GM23338 (cell line): Measurements from ENCODE around the gene NCKAP5. TPM values are rescaled to one million over a fixed set of nuclear protein-coding genes. Genes with fewer than 3 reads are reported as not detected.

Source experiments
- ATAC-seq: fragments of 200-7000 bp; cut with Tn5 transposase; 3 replicates; pipeline ENCODE4 v1.9.1; 2020
- DNase-seq: peaks from one replicate; pipeline ENCODE4 v3.0.0-alpha.2; 2015; ENCODE audit warnings: low spot score
- H2AFZ ChIP-seq: fragments of 200-600 bp; sonication (generic); 2 replicates; pipeline ENCODE4 v1.8.0; 2016; ENCODE audit warnings: antibody characterized with exemption, mild to moderate bottlenecking, moderate library complexity
- H3F3A ChIP-seq: fragments of 200-600 bp; sonication (generic); replicated peaks from 2 replicates; pipeline ENCODE4 v1.8.0; 2017; ENCODE audit warnings: antibody characterized with exemption, mixed run types, low read depth
- H3K27ac ChIP-seq: fragments of 200-600 bp; sonication (generic); 2 replicates; pipeline ENCODE4 v1.6.1; 2016; ENCODE audit warnings: low read depth
- H3K27me3 ChIP-seq: fragments of 200-600 bp; sonication (generic); 2 replicates; pipeline ENCODE4 v1.8.0; 2016; ENCODE audit warnings: mild to moderate bottlenecking, mixed run types, moderate library complexity; ENCODE audit not compliant: insufficient read depth
- H3K36me3 ChIP-seq: fragments of 200-600 bp; sonication (generic); 2 replicates; pipeline ENCODE4 v1.8.0; 2016; ENCODE audit warnings: mild to moderate bottlenecking; ENCODE audit not compliant: insufficient read depth
- H3K4me1 ChIP-seq: fragments of 200-600 bp; sonication (generic); 2 replicates; pipeline ENCODE4 v1.8.0; 2016; ENCODE audit warnings: mild to moderate bottlenecking, moderate library complexity; ENCODE audit not compliant: insufficient read depth
- H3K4me2 ChIP-seq: fragments of 200-600 bp; sonication (generic); 2 replicates; pipeline ENCODE4 v1.7.1; 2017; ENCODE audit warnings: mixed run types
- H3K4me3 ChIP-seq: fragments of 200-600 bp; sonication (generic); 2 replicates; pipeline ENCODE4 v1.6.1; 2016; ENCODE audit warnings: mixed run types
- H3K79me2 ChIP-seq: fragments of 200-600 bp; sonication (generic); replicated peaks from 2 replicates; pipeline ENCODE4 v1.8.0; 2017; ENCODE audit warnings: mild to moderate bottlenecking; ENCODE audit not compliant: insufficient read depth
- H3K9me2 ChIP-seq: fragments of 200-600 bp; sonication (generic); 2 replicates; pipeline ENCODE4 v1.8.0; 2017; ENCODE audit not compliant: insufficient read depth
- H4K20me1 ChIP-seq: fragments of 200-600 bp; sonication (generic); replicated peaks from 2 replicates; pipeline ENCODE4 v1.8.0; 2017; ENCODE audit warnings: mild to moderate bottlenecking; ENCODE audit not compliant: insufficient read depth
- H3K27ac Mint-ChIP-seq: 2 replicates; pipeline ENCODE4 v1.8.0; 2020; ENCODE audit warnings: inconsistent platforms, mild to moderate bottlenecking, moderate library complexity, mixed read lengths
- H3K27me3 Mint-ChIP-seq: 3 replicates; pipeline ENCODE4 v1.8.0; 2022; ENCODE audit warnings: low read depth, mild to moderate bottlenecking, moderate library complexity, mixed read lengths, inconsistent platforms; ENCODE audit not compliant: insufficient read depth, poor library complexity
- H3K36me3 Mint-ChIP-seq: 3 replicates; pipeline ENCODE4 v1.8.0; 2021; ENCODE audit warnings: low read depth, mild to moderate bottlenecking, inconsistent platforms, moderate library complexity, mixed read lengths
- H3K4me1 Mint-ChIP-seq: 3 replicates; pipeline ENCODE4 v1.8.0; 2020; ENCODE audit warnings: mild to moderate bottlenecking, inconsistent platforms, mixed read lengths
- H3K4me3 Mint-ChIP-seq: 3 replicates; pipeline ENCODE4 v1.8.0; 2021; ENCODE audit warnings: moderate library complexity, mild to moderate bottlenecking, inconsistent platforms, mixed read lengths
- H3K9me3 Mint-ChIP-seq: 3 replicates; pipeline ENCODE4 v1.8.0; 2020; ENCODE audit warnings: moderate library complexity, mild to moderate bottlenecking, inconsistent platforms, mixed read lengths
- CREB1 ChIP-seq: fragments of 250-450 bp; sonication (Bioruptor Pico); IDR thresholded peaks from 2 replicates; pipeline ENCODE4 v1.5.0; 2020; ENCODE audit warnings: low read depth, mild to moderate bottlenecking, moderate library complexity
- EZH2 ChIP-seq: fragments of 200-600 bp; sonication (generic); IDR thresholded peaks from one replicate; pipeline ENCODE4 v1.8.0; 2017; ENCODE audit warnings: antibody characterized with exemption, mild to moderate bottlenecking, low read depth; ENCODE audit not compliant: unreplicated experiment
- EZH2phosphoT487 ChIP-seq: fragments of 200-600 bp; sonication (generic); IDR thresholded peaks from one replicate; pipeline ENCODE4 v1.8.1; 2018; ENCODE audit warnings: antibody characterized with exemption; ENCODE audit not compliant: unreplicated experiment
- JUNB ChIP-seq: IDR thresholded peaks from one replicate; pipeline ENCODE4 v1.6.1; 2016; ENCODE audit warnings: antibody characterized with exemption; ENCODE audit not compliant: unreplicated experiment
- NANOG ChIP-seq: IDR thresholded peaks from 2 replicates; pipeline ENCODE4 v1.6.1; 2016; ENCODE audit warnings: antibody characterized with exemption, borderline replicate concordance
- POLR2AphosphoS5 ChIP-seq: IDR thresholded peaks from 2 replicates; pipeline ENCODE4 v1.6.1; 2016; ENCODE audit warnings: antibody characterized with exemption, low read depth
- STAT1 ChIP-seq: IDR thresholded peaks from one replicate; pipeline ENCODE4 v1.6.1; 2016; ENCODE audit warnings: antibody characterized with exemption; ENCODE audit not compliant: unreplicated experiment
- ZNF114 ChIP-seq: fragments of 250-450 bp; sonication (Bioruptor Pico); IDR thresholded peaks from 2 replicates; pipeline ENCODE4 v1.5.0; 2020; ENCODE audit warnings: mild to moderate bottlenecking, moderate library complexity
- ZNF331 ChIP-seq: fragments of 250-450 bp; sonication (Bioruptor Pico); IDR thresholded peaks from 2 replicates; pipeline ENCODE4 v1.5.0; 2020; ENCODE audit warnings: low read depth, mild to moderate bottlenecking, moderate library complexity
- polyA plus RNA-seq: library from polyadenylated mRNA; unstranded; fragments of >200 nt; fragmentation: Nextera tagmentation; extraction: Ambion mirVana; gene quantifications from 2 replicates; pipeline ENCODE4 v1.2.1, GENCODE V29; 2016
- total RNA-seq: library from RNA; depleted of rRNA; stranded (reverse); fragments of >200 nt; shearing (Covaris generic); gene quantifications from 2 replicates; pipeline ENCODE4 v1.2.3, GENCODE V29; 2014
- TF ChIP-seq, protein P1 (sequence below): IDR thresholded peaks from 2 replicates; pipeline ENCODE4 v1.6.1; 2016; ENCODE audit warnings: antibody characterized with exemption
- TF ChIP-seq, protein P2 (sequence below), 2 experiments: fragments of 200-600 bp in 1 of 2; sonication (generic) in 1 of 2; conservative IDR thresholded peaks; 2 replicates each; pipeline versions ENCODE4 v1.5.1 to v1.6.1; 2016 to 2017; ENCODE audit warnings: antibody characterized with exemption in 2 of 2, low read depth in 2 of 2, mild to moderate bottlenecking in 2 of 2, moderate library complexity in 1 of 2
- TF ChIP-seq, protein P3 (sequence below): fragments of 250-450 bp; sonication (Bioruptor Pico); IDR thresholded peaks from 2 replicates; pipeline ENCODE4 v1.5.0; 2020; ENCODE audit warnings: mild to moderate bottlenecking, moderate library complexity
- TF ChIP-seq, protein P4 (sequence below): IDR thresholded peaks from one replicate; pipeline ENCODE4 v1.6.1; 2018; ENCODE audit warnings: antibody characterized with exemption; ENCODE audit not compliant: unreplicated experiment

Gene NCKAP5
- total and polyA plus RNA-seq, 2 experiments from 2014 or later = 0.34 to 0.73 TPM

DNA sequence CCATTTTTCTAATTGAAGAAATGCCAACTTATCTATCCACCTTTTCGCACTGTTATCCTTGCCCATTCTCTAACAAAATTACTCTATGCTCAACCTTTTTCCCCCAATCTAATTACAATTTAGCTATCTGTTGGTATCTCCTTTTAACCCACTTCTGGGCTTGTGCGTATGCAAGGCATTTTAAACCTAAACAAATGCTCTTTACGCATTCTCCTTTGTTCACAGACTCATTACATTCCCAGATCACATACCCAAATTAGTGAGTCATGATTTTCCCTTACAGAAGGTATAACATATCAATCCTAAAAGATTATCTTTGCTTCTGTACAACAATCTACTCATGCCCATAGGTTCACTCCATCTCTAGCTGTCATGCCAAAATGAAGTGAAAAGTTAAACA lies 826.5 kb downstream of the NCKAP5 start:
- Histone ChIP-seq H3K4me1 (0 out of 2 replicates have a peak, but pooled peaks cover 6% of the 10 kb centered on the region), H2AFZ (no peak overlapping the region), H3K4me3 (no peak overlapping the region), H3K9me2 (0 out of 2 replicates have a peak, but pooled peaks cover 5% of the 10 kb centered on the region), H3K79me2 (no peaks in the 10 kb centered on the region), H3K27me3 (no peaks in the 10 kb centered on the region), H4K20me1 (no peaks in the 10 kb centered on the region), H3K27ac (no peak overlapping the region), H3F3A (no peaks in the 10 kb centered on the region), H3K4me2 (no peak overlapping the region), H3K36me3 (no peaks in the 10 kb centered on the region)
- no peak overlapping the region for H3K27ac Mint-ChIP-seq
- no peak overlapping the region for H3K4me3 Mint-ChIP-seq
- no peaks in the 10 kb centered on the region for H3K36me3 Mint-ChIP-seq
- no peak for TF ChIP-seq JUNB
- TF ChIP-seq NANOG = no peak
- no peak for TF ChIP-seq EZH2phosphoT487
- TF ChIP-seq ZNF331 (CRISPR knock-in tag) = no peak
- no peak for TF ChIP-seq STAT1
- TF ChIP-seq, protein P1, sequence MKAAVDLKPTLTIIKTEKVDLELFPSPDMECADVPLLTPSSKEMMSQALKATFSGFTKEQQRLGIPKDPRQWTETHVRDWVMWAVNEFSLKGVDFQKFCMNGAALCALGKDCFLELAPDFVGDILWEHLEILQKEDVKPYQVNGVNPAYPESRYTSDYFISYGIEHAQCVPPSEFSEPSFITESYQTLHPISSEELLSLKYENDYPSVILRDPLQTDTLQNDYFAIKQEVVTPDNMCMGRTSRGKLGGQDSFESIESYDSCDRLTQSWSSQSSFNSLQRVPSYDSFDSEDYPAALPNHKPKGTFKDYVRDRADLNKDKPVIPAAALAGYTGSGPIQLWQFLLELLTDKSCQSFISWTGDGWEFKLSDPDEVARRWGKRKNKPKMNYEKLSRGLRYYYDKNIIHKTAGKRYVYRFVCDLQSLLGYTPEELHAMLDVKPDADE = no peak
- TF ChIP-seq CREB1 (CRISPR knock-in tag) = no peak
- no peak for TF ChIP-seq EZH2
- TF ChIP-seq, protein P2, sequence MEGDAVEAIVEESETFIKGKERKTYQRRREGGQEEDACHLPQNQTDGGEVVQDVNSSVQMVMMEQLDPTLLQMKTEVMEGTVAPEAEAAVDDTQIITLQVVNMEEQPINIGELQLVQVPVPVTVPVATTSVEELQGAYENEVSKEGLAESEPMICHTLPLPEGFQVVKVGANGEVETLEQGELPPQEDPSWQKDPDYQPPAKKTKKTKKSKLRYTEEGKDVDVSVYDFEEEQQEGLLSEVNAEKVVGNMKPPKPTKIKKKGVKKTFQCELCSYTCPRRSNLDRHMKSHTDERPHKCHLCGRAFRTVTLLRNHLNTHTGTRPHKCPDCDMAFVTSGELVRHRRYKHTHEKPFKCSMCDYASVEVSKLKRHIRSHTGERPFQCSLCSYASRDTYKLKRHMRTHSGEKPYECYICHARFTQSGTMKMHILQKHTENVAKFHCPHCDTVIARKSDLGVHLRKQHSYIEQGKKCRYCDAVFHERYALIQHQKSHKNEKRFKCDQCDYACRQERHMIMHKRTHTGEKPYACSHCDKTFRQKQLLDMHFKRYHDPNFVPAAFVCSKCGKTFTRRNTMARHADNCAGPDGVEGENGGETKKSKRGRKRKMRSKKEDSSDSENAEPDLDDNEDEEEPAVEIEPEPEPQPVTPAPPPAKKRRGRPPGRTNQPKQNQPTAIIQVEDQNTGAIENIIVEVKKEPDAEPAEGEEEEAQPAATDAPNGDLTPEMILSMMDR (conservative IDR thresholded peaks at IDR 0.05; ENCODE audit: low read depth in 2 of 2) = no peak
- TF ChIP-seq POLR2AphosphoS5 = no peak
- TF ChIP-seq, protein P3, sequence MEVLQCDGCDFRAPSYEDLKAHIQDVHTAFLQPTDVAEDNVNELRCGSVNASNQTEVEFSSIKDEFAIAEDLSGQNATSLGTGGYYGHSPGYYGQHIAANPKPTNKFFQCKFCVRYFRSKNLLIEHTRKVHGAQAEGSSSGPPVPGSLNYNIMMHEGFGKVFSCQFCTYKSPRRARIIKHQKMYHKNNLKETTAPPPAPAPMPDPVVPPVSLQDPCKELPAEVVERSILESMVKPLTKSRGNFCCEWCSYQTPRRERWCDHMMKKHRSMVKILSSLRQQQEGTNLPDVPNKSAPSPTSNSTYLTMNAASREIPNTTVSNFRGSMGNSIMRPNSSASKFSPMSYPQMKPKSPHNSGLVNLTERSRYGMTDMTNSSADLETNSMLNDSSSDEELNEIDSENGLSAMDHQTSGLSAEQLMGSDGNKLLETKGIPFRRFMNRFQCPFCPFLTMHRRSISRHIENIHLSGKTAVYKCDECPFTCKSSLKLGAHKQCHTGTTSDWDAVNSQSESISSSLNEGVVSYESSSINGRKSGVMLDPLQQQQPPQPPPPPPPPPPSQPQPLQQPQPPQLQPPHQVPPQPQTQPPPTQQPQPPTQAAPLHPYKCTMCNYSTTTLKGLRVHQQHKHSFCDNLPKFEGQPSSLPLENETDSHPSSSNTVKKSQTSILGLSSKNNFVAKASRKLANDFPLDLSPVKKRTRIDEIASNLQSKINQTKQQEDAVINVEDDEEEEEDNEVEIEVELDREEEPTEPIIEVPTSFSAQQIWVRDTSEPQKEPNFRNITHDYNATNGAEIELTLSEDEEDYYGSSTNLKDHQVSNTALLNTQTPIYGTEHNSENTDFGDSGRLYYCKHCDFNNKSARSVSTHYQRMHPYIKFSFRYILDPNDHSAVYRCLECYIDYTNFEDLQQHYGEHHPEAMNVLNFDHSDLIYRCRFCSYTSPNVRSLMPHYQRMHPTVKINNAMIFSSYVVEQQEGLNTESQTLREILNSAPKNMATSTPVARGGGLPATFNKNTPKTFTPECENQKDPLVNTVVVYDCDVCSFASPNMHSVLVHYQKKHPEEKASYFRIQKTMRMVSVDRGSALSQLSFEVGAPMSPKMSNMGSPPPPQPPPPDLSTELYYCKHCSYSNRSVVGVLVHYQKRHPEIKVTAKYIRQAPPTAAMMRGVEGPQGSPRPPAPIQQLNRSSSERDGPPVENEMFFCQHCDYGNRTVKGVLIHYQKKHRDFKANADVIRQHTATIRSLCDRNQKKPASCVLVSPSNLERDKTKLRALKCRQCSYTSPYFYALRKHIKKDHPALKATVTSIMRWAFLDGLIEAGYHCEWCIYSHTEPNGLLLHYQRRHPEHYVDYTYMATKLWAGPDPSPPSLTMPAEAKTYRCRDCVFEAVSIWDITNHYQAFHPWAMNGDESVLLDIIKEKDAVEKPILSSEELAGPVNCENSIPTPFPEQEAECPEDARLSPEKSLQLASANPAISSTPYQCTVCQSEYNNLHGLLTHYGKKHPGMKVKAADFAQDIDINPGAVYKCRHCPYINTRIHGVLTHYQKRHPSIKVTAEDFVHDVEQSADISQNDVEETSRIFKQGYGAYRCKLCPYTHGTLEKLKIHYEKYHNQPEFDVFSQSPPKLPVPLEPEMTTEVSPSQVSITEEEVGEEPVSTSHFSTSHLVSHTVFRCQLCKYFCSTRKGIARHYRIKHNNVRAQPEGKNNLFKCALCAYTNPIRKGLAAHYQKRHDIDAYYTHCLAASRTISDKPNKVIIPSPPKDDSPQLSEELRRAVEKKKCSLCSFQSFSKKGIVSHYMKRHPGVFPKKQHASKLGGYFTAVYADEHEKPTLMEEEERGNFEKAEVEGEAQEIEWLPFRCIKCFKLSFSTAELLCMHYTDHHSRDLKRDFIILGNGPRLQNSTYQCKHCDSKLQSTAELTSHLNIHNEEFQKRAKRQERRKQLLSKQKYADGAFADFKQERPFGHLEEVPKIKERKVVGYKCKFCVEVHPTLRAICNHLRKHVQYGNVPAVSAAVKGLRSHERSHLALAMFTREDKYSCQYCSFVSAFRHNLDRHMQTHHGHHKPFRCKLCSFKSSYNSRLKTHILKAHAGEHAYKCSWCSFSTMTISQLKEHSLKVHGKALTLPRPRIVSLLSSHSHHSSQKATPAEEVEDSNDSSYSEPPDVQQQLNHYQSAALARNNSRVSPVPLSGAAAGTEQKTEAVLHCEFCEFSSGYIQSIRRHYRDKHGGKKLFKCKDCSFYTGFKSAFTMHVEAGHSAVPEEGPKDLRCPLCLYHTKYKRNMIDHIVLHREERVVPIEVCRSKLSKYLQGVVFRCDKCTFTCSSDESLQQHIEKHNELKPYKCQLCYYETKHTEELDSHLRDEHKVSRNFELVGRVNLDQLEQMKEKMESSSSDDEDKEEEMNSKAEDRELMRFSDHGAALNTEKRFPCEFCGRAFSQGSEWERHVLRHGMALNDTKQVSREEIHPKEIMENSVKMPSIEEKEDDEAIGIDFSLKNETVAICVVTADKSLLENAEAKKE (CRISPR knock-in tag) = no peak
- TF ChIP-seq, protein P4, sequence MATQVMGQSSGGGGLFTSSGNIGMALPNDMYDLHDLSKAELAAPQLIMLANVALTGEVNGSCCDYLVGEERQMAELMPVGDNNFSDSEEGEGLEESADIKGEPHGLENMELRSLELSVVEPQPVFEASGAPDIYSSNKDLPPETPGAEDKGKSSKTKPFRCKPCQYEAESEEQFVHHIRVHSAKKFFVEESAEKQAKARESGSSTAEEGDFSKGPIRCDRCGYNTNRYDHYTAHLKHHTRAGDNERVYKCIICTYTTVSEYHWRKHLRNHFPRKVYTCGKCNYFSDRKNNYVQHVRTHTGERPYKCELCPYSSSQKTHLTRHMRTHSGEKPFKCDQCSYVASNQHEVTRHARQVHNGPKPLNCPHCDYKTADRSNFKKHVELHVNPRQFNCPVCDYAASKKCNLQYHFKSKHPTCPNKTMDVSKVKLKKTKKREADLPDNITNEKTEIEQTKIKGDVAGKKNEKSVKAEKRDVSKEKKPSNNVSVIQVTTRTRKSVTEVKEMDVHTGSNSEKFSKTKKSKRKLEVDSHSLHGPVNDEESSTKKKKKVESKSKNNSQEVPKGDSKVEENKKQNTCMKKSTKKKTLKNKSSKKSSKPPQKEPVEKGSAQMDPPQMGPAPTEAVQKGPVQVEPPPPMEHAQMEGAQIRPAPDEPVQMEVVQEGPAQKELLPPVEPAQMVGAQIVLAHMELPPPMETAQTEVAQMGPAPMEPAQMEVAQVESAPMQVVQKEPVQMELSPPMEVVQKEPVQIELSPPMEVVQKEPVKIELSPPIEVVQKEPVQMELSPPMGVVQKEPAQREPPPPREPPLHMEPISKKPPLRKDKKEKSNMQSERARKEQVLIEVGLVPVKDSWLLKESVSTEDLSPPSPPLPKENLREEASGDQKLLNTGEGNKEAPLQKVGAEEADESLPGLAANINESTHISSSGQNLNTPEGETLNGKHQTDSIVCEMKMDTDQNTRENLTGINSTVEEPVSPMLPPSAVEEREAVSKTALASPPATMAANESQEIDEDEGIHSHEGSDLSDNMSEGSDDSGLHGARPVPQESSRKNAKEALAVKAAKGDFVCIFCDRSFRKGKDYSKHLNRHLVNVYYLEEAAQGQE = no peak
- TF ChIP-seq ZNF114 (CRISPR knock-in tag) = no peak
- H3K27me3 Mint-ChIP-seq = no peaks in the 10 kb centered on the region
- no peaks in the 10 kb centered on the region for H3K9me3 Mint-ChIP-seq
- DNase-seq (no peak), ATAC-seq (no peak)
- peaks cover 7% of the 10 kb centered on the region; the same call in 2 of the 3 replicates for H3K4me1 Mint-ChIP-seq
